ENCODE measurements around the gene OR6N1. TPM values are rescaled to one million over a fixed set of nuclear protein-coding genes. Genes with fewer than 3 reads are reported as not detected.

OR6N1 gene
- total RNA-seq, 1 experiment from 2014 or later, result not detected

DNA sequence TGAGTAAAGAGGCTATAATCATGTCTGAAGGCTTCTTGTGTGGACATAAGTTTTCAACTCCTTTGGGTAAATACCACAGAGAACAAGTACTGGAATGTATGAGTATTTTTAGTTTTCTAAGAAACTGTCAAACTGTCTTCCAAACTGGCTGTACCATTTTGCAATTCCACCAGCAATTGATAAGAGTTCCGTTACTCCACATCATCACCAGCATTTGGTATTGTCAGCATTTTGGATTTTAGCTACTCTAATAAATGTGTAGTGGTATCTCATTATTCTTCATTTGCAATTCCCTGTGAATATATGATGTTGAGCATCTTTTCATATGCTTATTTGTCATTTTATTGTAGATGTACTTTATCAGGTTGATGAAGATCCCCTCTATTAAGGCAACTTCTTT lies 49.7 kb upstream of the OR6N1 start:
- Histone ChIP-seq H3K27me3 (ENCODE audit: insufficient read depth, low read length) (no peaks in the 10 kb centered on the region), H3K9me3 (ENCODE audit: control insufficient read depth in 1 of 2, insufficient read depth in 1 of 2, low read depth in 1 of 2, low read length in 2 of 2) (no peaks in the 10 kb centered on the region), H3K4me2 (ENCODE audit: low read length) (no peak overlapping the region), H3K4me1 (ENCODE audit: control insufficient read depth in 1 of 2, insufficient read depth in 2 of 2, low read length in 2 of 2) (no peaks in the 10 kb centered on the region), H3K9me2 (ENCODE audit: insufficient read depth) (no peaks in the 10 kb centered on the region), H4K20me1 (ENCODE audit: insufficient read depth) (no peaks in the 10 kb centered on the region), H3K36me3 (ENCODE audit: control insufficient read depth in 1 of 2, insufficient read depth in 2 of 2, low read length in 2 of 2) (no peaks in the 10 kb centered on the region), H2AFZ (ENCODE audit: low read depth, low read length, poor library complexity, severe bottlenecking) (no peak overlapping the region), H3K79me2 (ENCODE audit: insufficient read depth, low read length) (no peaks in the 10 kb centered on the region), H3K27ac (ENCODE audit: low read depth, low read length) (no peak overlapping the region), H3K9ac (ENCODE audit: low read length) (no peak overlapping the region), H3K4me3 (replicated peaks in 1 of 2; ENCODE audit: low read depth in 1 of 2, low read length in 2 of 2) (no peak overlapping the region)
- ChIA-PET RAD21 (ENCODE audit: low non-redundant PET in 1 of 2, low total read pairs in 2 of 2, uncharacterized antibody in 2 of 2, unreplicated experiment in 2 of 2) (no interaction called here), CTCF (no interaction called here), POLR2A (no interaction called here)
- TF ChIP-seq, protein P1, sequence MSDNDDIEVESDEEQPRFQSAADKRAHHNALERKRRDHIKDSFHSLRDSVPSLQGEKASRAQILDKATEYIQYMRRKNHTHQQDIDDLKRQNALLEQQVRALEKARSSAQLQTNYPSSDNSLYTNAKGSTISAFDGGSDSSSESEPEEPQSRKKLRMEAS (IDR thresholded peaks at IDR 0.05), result no peak
- TF ChIP-seq FOSL1 (IDR thresholded peaks at IDR 0.05; ENCODE audit: low read depth), result no peak
- no peak for TF ChIP-seq POLR2AphosphoS5 (IDR thresholded peaks at IDR 0.05; ENCODE audit: low read depth, low read length)
- TF ChIP-seq ELF1 (IDR thresholded peaks at IDR 0.05; ENCODE audit: borderline replicate concordance, low read depth), result no peak
- TF ChIP-seq EZH2 (IDR thresholded peaks at IDR 0.05), result no peak
- TF ChIP-seq POLR2A (IDR thresholded peaks at IDR 0.05; ENCODE audit: borderline replicate concordance, extremely low read depth, insufficient read depth, insufficient read length), result no peak
- ATAC-seq (no peak), DNase-seq (ENCODE audit: low read depth, low spot score) (no peak)
- intact Hi-C loops (cut with micrococcal nuclease), result no loop called here
- BruUV-seq (replicated peaks), result no TSS peak

DNA sequence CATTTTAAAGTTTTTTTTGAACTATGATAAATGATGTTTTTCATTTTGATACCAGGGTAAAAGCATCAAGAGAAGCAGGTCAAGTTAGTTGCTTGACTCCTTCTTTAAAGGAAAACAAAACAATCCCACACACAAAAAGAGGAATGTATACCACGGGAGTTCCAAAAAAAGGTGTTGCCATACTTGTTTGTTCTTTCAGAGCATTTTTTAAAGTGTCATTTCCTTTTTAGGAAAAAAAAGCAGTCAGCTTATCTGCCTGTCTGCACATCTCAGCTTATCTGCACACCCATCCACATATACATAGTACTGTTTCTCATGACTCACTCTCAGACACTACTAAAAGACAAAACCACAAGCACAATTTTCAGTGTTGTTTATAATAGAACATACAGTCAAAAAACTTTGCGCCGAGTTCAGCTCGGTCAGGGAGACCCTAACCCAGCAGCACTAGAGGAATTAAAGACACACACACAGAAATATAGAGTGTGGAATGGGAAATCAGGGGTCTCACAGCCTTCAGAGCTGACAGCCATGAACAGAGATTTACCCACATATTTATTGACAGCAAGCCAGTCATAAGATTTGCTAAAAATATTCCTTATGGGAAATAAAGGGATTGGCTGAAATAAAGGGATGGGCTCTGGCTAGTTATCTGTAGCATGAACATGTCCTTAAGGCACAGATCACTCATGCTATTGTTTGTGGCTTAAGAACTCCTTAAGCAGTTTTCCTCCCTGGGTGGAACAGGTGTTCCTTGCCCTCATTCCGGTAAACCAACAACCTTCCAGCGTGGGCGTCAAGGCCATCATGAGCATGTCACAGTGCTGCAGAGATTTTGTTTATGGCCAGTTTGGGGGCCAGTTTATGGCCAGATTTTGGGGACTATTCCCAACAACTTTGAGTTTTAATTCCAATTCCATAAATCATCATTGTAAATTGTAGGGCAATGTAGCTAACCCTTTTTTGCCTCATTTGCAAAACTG lies 47.8 kb upstream of the OR6N1 start:
- TF ChIP-seq EGR1 (IDR thresholded peaks at IDR 0.05; ENCODE audit: low read depth) (no peak), EZH2phosphoT487 (IDR thresholded peaks at IDR 0.05; ENCODE audit: borderline replicate concordance) (no peak)
- no peak overlapping the region for H3K9ac ChIP-seq (ENCODE audit: low read length)
- H3K4me2 ChIP-seq (ENCODE audit: low read length), result no peak overlapping the region
- H4K20me1 ChIP-seq (ENCODE audit: insufficient read depth), result no peaks in the 10 kb centered on the region
- H3K36me3 ChIP-seq (ENCODE audit: control insufficient read depth in 1 of 2, insufficient read depth in 2 of 2, low read length in 2 of 2), result no peaks in the 10 kb centered on the region
- H3K9me3 ChIP-seq (ENCODE audit: control insufficient read depth in 1 of 2, insufficient read depth in 1 of 2, low read depth in 1 of 2, low read length in 2 of 2), result no peaks in the 10 kb centered on the region
- POLR2A ChIA-PET, result no interaction called here
- H3K4me3 ChIP-seq (replicated peaks in 1 of 2; ENCODE audit: low read depth in 1 of 2, low read length in 2 of 2), result no peak overlapping the region
- H3K27me3 ChIP-seq (ENCODE audit: insufficient read depth, low read length), result no peaks in the 10 kb centered on the region
- ATAC-seq (no peak), DNase-seq (ENCODE audit: low read depth, low spot score) (no peak)
- no TSS peak for BruUV-seq (replicated peaks)
- no peak overlapping the region for H3K27ac ChIP-seq (ENCODE audit: low read depth, low read length)
- no peaks in the 10 kb centered on the region for H3K4me1 ChIP-seq (ENCODE audit: control insufficient read depth in 1 of 2, insufficient read depth in 2 of 2, low read length in 2 of 2)
- H3K9me2 ChIP-seq (ENCODE audit: insufficient read depth), result no peaks in the 10 kb centered on the region
- CTCF ChIA-PET, result no interaction called here
- RAD21 ChIA-PET (ENCODE audit: low non-redundant PET in 1 of 2, low total read pairs in 2 of 2, uncharacterized antibody in 2 of 2, unreplicated experiment in 2 of 2), result no interaction called here
- no peaks in the 10 kb centered on the region for H3K79me2 ChIP-seq (ENCODE audit: insufficient read depth, low read length)
- intact Hi-C loops (cut with micrococcal nuclease), result no loop called here
- H2AFZ ChIP-seq (ENCODE audit: low read depth, low read length, poor library complexity, severe bottlenecking), result no peak overlapping the region
